ENCODE measurements around the gene SMIM7.
A peak's percentile ranks its signal among the peaks of the same experiment; 100 is the strongest.
"Not testable (repeated sequence)": the region's sequence is repeated elsewhere in the genome, so short reads cannot be mapped to it uniquely, and the experiment has no call there.

The SMIM7 gene

GRCh38 chr19:16654627-16655026, 5.3 kb downstream of the SMIM7 start:
- DNase-seq (ENCODE audit: low spot score) = no peak

GRCh38 chr19:16654140-16654539, 5.8 kb downstream of the SMIM7 start:
- DNase-seq (ENCODE audit: low spot score) = no peak

- DNase-seq (ENCODE audit: low spot score) = no peak
Observed at GRCh38 chr19:16652854-16653253, 7.1 kb downstream of the SMIM7 start.

GRCh38 chr19:16651421-16652188, 8.3 kb downstream of the SMIM7 start:
- not testable (repeated sequence) for DNase-seq (ENCODE audit: low spot score)

GRCh38 chr19:16650821-16651220, 9.1 kb downstream of the SMIM7 start:
- no peak for DNase-seq (ENCODE audit: low spot score)

- no peak for DNase-seq (ENCODE audit: low spot score)
Observed at GRCh38 chr19:16649734-16650133, 10.2 kb downstream of the SMIM7 start.

- no peak for DNase-seq (ENCODE audit: low spot score)
Observed at GRCh38 chr19:16645140-16645539, 14.8 kb downstream of the SMIM7 start.

GRCh38 chr19:16641695-16642094, 18.2 kb downstream of the SMIM7 start:
- DNase-seq (ENCODE audit: low spot score) = no peak

- no peak for DNase-seq (ENCODE audit: low spot score)
Observed at GRCh38 chr19:16640951-16641350, 19.0 kb downstream of the SMIM7 start.

GRCh38 chr19:16638666-16639065, 21.3 kb downstream of the SMIM7 start:
- DNase-seq (ENCODE audit: low spot score) = no peak

GRCh38 chr19:16637535-16637934, 22.4 kb downstream of the SMIM7 start:
- DNase-seq (ENCODE audit: low spot score) = no peak

GRCh38 chr19:16631465-16631864, 28.5 kb downstream of the SMIM7 start:
- no peak for DNase-seq (ENCODE audit: low spot score)

- DNase-seq (ENCODE audit: low spot score) = peak; percentile 18
Observed at GRCh38 chr19:16628984-16629691, 30.8 kb downstream of the SMIM7 start.

- peak; percentile 89 for DNase-seq (ENCODE audit: low spot score)
Observed at GRCh38 chr19:16628183-16628983, 31.6 kb downstream of the SMIM7 start, which contains the start of gene MED26. Gene MED26, minus strand, starts transcription at chr19:16628204. Its CDS starts 261 bp downstream, at chr19:16627943.

GRCh38 chr19:16627928-16628182, 32.1 kb downstream of the SMIM7 start:
- no peak for DNase-seq (ENCODE audit: low spot score)

GRCh38 chr19:16627193-16627927, 32.6 kb downstream of the SMIM7 start:
- DNase-seq (ENCODE audit: low spot score) = no peak

- DNase-seq (ENCODE audit: low spot score) = no peak
Observed at GRCh38 chr19:16626796-16627192, 33.1 kb downstream of the SMIM7 start.

- DNase-seq (ENCODE audit: low spot score) = no peak
Observed at GRCh38 chr19:16625163-16625958, 34.6 kb downstream of the SMIM7 start.

GRCh38 chr19:16624236-16624635, 35.7 kb downstream of the SMIM7 start:
- no peak for DNase-seq (ENCODE audit: low spot score)

- no peak for DNase-seq (ENCODE audit: low spot score)
Observed at GRCh38 chr19:16623576-16623975, 36.4 kb downstream of the SMIM7 start.

GRCh38 chr19:16623066-16623465, 36.9 kb downstream of the SMIM7 start:
- no peak for DNase-seq (ENCODE audit: low spot score)

All from SW480 (cell line).